NOMO-1 treated with dmso at 0.1 percent for 144 hours (cell line): Measurements from ENCODE around the gene DYNC1I1.
A peak's percentile ranks its signal among the peaks of the same experiment; 100 is the strongest.
"Not testable (repeated sequence)": the region's sequence is repeated elsewhere in the genome, so short reads cannot be mapped to it uniquely, and the experiment has no call there.

Experiments
- DNase-seq: peaks from one replicate; lab custom pipeline; 2025; ENCODE audit not compliant: unreplicated experiment; lab: John Stamatoyannopoulos, UW

The DYNC1I1 gene

DNA sequence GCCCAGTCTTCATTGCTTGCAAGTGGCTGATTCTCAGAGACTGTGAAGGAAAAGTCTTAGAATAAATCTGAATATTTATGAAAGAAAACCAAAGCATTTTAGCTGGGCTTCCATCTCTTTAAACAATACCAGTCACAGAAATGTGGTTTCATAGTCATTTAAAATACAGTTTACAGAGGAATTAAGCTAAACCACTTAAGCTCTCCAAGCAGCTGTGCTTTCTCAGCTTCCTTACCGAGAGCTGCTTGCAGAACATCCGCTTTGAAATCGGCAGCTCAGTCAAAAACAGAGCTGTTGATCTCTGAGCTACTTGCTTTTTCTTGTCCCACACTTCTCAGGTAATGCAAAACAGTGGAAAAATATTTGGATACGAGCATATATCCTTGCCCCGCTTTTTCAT is 134.5 kb downstream of the DYNC1I1 start:
- DNase-seq = peak; percentile 42

DNA sequence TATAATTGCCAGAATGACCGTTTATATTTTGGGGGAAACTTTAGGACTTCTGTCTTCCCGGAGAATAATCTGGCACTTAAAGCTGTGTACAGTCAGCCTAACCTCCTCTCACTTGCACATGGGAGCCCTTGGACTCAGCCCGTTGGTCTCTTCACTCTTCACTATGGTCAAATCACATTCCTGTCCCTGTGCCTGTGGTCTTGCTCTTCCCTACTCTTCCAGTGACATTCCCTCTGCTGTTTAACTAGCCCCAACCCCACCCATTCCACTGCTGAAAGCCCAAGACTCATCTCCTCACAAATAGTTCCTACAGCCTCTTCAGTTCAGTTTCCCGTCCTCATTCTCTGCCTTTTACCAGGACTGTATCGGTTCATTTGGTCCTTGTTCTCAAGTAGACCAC is 135.0 kb downstream of the DYNC1I1 start:
- DNase-seq = no peak

DNA sequence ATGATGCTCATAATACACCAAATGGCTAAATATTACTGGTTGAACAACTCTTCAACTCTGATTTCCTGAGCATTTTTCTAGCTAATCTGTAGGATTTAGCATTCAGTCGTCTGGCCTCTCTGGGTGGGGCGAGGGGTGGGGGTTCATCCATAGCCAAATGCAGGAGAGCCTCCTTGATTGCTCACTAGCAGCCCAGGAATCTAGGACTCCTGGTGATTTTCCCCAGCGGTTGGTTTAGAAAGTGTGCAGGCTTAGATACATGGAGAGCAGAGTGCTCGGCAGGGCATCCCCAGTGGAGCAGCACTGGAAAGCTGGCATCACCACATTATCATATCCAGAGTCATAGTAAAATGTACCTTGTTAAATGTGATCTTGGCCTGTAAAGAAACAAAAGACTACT is 136.1 kb downstream of the DYNC1I1 start:
- no peak for DNase-seq

DNA sequence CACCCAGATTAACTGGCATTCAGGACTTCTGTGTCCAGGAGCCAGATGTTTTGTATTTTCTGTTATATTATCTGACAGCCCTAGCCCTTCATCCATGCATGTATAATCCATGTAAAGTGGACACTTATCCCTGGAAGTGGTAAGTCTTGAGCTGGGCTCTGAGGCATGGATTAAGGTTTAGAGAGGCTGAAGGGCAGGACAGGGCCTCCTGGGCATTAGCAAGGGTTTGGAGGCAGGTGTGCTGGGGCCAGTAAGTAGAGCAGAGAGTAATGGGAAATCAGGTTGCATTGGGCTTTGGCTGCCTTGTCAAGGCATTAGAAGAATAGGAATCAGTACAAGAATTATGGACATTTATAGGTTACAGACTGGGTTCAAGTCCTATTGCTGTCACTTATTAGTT is 138.0 kb downstream of the DYNC1I1 start:
- DNase-seq = no peak

DNA sequence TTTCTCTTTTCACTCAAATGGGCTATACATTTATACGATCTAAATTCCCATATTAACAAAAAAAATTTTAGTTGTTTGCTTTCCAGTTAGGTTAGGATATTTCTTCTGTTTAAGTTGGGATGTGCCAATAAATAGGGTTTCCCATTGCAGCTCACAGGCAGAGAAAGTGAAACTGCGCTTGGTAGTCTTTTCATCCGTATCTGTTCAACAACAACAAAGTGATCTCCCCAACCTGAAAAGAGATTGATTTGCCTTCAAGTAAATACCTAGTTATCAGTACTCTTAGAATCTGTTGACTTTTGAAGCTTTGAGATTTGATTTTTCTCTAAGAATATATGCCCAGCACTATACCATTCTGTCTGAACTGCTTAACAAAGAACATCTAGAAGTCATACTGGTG is 143.4 kb downstream of the DYNC1I1 start:
- peak; percentile 65 for DNase-seq

DNA sequence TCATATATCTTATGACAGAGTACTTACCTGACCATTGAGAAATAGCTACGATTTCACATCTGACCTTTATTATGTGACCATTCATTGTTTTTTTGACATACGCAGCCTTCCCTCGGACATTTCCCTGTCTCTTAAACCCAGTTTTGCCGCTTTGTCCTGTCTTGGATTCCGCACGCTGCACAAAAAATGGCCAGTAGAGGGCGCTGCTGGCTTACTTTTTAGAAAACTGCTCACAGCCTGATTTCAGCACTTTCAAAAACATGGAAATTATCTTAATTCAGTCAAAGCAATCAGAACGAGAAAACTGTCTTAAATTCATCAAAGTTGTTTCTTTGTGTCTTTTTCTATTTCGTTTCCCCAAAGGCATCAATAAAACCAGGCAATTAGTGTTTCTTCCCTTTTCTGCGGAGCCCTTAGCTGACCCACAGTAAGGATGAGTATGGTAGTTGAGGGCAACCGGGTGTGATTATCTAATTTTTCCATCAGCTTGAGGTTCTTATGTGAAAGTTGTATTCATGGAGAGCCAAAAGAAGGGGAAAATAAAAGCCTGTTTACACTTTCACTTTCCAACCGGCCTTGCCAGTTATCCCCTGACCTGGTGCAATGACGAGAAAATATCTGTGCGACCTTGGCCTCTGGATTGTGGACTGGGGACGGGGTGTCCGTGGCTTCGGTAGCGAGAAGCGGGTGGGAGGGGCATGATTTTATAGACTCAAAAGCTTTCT is 144.4 kb downstream of the DYNC1I1 start:
- peak; percentile 85 for DNase-seq

DNA sequence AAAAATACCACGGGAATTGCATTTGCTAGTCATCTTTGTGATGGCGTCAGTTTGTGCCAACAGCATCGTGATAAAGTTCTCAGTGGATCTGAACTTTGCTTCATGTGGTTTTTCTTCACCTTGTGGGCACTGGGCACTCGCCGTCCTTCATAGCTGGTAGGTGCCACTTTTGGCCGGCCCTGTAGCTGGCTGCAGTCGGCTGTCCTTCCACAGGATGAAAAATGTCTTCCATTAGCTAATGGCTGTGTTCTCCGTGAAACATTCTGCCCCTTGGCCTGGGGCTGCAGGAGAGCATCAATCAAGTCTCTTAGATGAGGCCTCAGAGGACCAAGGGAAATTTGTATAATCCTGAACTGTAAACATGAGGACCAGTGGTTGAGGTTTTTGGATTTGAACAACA is 145.3 kb downstream of the DYNC1I1 start:
- DNase-seq = no peak

DNA sequence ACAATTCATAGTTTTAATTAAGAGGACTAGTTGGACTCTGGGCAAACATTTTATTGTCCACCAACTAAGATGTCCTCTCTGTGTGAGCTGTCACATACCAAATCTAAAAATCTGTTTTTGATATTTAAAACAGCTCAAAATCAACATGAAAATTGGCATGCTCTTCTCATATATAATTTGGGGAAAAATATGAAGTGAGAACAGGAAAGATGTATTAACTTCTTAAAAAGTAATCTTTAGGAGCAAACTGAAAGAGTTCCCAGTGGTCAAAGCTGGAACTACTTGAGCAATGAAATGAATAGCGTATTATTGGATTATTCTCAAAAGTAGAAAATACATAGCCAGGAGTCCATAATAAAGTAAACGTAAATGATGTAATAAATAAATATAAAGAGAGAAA is 147.2 kb downstream of the DYNC1I1 start:
- DNase-seq = no peak

DNA sequence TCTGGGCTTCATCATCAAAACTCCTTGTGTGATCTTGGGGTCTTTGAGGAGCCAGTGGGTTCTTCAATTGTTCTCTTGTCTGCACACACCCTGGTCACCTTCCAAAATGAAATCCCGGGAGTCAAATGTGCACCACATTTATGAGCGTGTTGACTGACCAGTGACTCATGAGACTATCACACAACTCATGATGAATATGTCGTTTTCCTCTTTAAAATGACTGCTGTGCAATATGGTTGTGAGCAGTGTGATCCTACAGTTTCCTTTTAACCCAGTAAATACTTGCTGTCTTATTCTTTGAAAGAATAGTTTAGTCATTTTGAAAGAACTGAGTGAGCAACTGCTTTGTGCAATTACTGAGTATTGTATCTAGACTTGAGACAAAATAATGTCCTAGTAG is 149.2 kb downstream of the DYNC1I1 start:
- DNase-seq = no peak

DNA sequence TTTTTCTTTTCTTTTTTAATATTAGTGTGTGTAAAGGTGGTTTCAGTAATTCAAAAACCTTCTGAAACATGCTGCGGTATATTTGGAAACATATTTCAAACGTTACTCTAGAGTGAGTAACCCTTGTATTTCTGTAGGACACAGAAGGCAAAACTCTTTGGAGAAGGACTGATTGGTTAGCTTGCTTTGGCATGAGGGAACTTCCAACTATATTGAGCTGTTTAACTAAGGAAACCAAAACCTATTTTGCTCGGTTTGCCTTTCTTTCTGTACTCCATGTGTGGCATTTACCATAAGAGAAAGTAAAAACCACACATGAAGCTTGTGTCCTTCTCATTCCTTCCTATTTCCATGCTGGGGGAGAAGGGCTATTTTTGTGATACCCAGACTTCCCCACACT is 149.8 kb downstream of the DYNC1I1 start:
- no peak for DNase-seq

DNA sequence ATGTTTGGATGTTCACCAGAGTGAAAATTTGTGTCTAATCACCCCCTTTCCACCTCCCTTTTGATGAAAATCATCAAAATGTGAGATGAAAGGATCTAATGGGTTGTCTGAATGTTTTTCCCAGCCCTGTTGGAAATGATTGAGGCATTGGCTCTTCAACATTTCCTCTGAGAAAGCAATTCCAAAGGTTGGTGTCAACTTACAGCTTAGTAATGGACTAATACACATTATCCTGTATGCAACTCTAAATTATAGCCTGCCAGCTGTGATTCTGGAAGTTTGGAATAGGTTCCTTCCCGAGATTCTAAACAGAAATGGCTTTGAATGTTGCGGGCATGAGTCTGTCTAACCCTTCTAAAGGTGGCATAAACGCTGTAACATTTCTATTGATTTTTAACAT is 152.9 kb downstream of the DYNC1I1 start:
- no peak for DNase-seq

DNA sequence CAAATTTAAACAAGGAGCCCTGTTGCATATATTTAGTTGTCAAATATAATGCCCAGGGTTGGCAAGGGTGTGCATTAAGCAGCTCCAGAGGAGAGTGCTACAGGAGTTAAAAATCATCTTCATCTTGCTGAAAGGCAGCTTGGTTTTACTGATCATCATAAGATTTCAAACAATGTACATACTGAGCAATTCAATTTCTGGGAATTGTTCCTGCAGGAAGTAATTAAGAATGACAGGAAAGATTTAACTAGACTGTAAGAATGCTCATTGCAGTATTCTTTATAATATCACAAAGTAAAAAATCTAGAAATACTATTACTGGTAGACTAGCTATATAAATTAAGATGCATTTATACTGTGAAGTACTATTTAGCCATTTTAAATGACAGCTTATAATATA is 153.6 kb downstream of the DYNC1I1 start:
- DNase-seq = no peak

DNA sequence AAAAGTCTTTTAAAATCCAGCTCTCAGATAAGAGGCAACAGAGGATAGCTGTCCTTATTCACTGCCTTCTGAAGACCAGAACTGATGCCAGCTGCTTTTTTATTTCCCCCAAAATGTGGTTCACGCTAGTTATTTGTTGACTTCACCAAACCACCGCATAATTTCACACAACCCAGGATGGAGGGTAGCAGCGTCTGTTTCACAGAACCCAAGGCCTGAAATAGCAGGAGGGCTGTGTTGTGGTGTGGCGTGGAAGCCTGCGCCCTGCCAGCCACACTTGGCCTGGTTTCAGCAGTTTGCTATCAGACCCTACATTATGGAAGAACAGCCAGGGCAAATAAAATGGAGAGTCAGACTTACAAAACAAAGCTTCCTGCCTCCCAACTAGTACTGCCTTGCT is 155.4 kb downstream of the DYNC1I1 start:
- no peak for DNase-seq

DNA sequence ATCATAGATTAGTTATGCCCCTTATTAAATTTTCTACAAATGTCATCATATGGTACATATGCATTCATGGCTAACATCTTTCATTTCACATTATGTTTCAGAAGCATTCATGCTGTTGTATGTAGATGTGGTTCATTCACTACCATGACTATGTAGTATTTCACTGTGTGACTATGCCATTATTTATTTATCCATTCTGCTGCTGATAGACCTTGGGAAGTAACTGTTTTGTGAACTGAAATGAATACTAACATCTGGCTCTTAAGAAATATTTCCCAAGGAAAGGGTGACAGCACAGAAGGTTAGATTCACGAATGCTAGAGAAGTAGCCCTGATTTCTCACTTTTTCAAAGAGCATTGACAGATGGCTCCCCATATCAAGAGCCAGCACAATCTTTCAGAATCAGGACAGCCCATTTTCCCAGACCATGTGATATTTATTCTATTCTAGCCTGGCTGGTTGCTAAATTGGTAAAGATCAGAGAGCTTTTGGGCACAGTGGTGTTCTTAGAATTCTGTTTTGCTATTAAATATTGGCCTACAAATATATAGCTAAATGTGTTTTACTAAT is 157.4 kb downstream of the DYNC1I1 start:
- DNase-seq = no peak

DNA sequence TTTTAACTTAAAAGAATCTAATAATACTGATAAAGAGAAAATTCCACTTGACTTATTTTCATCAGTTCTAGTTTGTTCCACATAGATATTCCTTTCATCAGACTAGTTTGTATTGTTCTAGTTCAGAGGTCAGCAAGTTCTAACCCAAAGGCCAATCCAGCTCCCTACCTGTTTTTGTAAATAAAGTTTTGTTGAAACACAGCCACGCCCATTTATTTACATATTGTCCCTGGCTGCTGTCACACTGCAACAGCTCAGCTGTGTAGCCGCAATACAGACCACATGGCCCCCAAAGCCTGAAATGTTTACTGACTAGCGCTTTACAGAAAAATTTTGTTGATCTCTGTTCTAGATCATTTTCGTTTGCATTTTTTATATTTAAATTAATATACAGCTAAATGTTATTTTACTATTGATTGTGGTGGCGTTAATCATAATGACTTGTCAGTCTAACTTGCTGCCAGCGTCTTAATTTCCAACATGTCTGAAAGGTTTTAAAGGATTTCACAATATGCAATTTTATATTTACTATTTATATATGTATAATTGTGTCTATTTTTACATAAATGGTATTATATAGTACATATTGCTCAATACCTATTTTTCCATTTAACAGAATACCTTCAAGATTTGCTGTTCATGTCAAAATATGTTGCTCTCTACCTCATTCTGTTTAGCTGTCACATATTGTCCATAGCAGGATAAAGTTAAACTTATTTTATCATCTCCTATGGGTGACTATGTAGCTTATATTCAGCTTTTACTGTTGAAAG is 159.3 kb downstream of the DYNC1I1 start:
- DNase-seq = no peak

DNA sequence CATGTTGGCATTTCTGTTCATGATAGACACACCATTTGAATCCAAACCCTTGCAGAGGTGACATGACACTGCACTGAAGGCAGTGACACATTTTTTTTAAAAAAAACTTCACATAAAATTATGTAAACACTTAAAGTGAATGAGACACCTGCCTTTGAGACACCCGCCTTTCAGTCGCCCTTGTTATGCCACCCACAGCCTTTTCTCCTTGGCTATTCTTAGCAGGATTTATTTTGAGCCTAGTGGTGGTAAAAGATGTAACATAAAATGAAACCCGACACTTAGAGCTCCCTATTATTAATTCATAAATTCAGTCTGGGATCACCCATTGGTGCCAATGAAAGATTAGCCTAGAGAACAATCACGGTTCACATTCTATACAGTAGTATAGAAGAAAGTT is 161.3 kb downstream of the DYNC1I1 start:
- no peak for DNase-seq

DNA sequence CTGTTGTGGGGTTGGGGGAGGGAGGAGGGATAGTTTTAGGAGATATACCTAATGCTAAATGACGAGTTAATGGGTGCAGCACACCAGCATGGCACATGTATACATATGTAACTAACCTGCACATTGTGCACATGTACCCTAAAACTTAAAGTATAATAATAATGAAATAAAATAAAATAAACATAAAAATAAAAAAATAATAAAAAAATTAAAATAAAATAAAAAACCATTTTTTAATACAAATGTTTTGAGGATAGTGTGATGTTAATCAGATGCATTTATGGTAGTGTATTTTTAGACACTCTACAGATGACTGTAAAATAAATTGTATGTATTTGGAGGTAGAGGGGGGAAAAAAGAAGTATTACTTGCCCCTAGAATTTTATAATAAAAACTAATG is 172.5 kb downstream of the DYNC1I1 start:
- not testable (repeated sequence) for DNase-seq

DNA sequence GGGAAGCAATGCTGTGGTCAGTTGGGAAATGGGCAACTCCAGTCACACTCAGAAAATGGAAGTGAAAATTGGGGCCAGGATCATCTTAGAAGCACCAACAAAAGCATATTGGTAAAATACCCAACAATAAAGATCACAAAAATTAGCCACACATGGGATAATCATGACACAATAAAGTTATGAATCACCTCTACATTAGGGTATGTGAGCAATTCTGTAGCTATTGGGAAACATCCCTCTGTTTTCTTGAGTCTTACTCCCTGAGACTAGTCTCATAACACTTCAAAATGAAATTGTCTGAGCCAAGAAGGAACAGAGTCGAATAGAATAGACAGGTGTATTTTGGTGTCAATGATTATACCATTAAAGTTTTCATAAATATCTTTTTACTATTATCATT is 178.3 kb downstream of the DYNC1I1 start:
- no peak for DNase-seq

DNA sequence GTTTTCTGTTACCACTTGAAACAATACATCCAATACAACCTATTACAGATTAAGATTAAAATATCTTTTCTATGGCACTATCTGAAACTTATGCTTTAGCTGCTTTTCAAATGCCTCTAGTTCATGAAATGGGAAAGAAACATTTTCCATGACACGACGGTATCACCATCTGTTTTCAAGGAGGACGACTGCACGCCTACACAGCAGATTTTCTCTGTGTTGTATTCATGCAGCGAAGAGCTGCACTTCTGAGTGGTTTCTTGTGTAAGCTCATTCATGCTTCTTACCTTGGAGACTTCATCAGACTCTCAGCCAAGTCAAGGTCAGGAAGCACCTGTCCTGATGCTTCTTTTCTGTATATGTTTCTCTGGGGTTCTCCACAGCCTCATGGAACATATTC is 179.2 kb downstream of the DYNC1I1 start:
- DNase-seq = no peak

DNA sequence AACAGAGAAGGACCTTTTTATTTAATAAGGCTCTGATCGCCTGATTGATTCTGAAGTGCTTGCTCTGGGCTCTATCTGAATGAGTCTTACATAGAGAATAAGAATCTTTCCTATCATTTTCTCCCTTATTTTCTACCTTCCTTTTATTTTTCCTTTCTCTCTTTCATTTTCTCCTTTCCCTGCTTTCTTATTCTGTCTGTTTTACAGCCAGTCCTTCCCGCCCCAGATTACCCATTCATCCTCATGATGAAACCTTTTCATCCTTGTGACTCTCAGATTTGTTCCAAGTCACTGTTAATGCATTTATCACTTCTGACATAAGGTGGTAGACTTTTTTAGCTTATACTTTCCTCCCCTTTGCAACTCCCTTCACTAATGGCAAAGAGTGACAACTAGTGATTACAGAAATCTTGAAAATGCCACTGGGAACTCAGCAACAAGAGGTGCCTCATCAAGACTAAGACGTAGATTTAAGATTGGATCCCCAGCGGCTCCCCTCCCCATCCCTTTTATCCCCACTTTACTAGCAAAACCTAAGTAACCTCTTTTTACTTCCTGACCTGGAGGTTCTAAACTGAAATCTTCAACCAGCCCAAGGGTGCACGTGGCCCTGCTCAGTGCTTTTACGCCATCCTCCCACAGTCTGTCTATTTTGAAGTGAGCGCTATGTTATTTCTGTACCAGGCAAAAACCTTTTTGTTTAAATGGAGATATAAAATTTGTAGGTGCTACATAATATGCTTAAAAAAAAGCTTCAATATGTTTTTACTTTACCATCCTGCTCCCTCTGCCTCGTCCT is 179.8 kb downstream of the DYNC1I1 start:
- no peak for DNase-seq

DNA sequence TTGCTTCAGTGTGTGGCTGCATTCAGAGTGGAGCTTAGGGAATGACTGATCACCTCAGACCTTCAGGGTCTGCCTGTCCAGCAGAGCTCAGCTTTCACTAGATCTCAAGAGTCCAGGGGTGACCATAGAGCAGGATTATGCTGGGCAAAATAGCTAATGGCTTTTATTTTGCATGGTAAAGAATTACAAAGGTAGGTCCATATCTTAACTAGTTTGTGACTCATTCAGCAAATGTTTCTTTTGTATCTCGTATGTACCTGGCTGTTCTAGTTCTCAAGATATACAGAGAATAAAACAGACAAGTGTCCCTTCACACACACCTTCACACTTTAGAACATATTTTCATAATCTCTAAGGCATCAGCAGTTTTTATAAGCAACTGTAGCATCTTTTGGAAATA is 180.5 kb downstream of the DYNC1I1 start:
- no peak for DNase-seq

DNA sequence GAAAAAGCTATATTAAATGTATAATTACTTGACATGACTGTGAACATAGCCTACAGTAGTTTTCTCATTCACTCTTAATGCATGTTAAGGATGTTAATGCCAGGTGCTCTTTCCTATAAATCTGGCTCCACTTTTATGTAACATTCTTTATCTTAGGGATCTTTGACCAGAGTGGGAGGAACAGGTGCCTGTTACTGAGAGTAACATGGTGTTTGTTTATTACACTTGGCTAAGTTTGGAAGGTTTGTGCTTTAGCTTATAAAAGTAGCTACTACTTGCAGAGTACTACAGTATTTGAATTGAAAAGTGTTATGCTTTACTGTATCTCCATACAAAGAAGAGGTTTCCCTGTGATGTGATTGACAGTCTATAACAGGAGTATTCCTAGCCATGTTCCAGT is 183.4 kb downstream of the DYNC1I1 start:
- DNase-seq = no peak
